ENCODE results near the gene VEPH1. TPM values are rescaled to one million over a fixed set of nuclear protein-coding genes. Genes with fewer than 3 reads are reported as not detected.

Gene VEPH1
- total and polyA plus RNA-seq, 2 donors (not counting 1 experiment from before 2014, with no cell fraction given) = not detected

DNA sequence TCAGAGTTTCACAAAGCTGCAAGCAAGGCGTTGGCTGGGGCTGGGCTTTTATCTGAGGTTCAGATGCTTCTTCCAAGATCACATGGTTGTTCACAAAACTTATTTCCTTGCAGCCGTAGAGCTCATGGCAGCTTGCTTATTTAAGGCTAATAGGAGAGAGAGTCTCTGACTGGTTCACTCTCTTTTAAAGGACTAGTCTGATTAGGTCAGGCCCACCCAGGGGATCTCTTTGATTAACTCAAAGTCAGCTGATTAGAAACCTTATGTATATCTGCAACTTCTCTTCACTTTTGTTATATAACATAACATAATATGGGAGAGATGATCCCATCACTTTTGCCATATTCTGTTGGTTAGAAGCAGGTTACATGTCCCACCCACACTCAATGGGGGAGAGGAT lies 243.4 kb downstream of the VEPH1 start:
- Histone ChIP-seq H3K27me3 (replicated peaks in 1 of 4; ENCODE audit: control extremely low read depth in 1 of 4, control insufficient read depth in 3 of 4, insufficient read depth in 4 of 4, low read length in 3 of 4) (no peaks in the 10 kb centered on the region), H2AFZ (ENCODE audit: insufficient read depth, low read depth, low read length, poor library complexity, severe bottlenecking) (no peak overlapping the region), H4K20me1 (ENCODE audit: control insufficient read depth, insufficient read depth, low read length, poor library complexity, severe bottlenecking) (no peaks in the 10 kb centered on the region), H3K27ac (ENCODE audit: low read length in 2 of 2) (no peak overlapping the region), H3K79me2 (ENCODE audit: control insufficient read depth, insufficient read depth, low read length) (no peaks in the 10 kb centered on the region), H3K36me3 (replicated peaks in 1 of 2; ENCODE audit: control extremely low read depth in 1 of 2, control insufficient read depth in 1 of 2, extremely low read depth in 1 of 2, insufficient read depth in 2 of 2, low read length in 1 of 2) (no peaks in the 10 kb centered on the region), H3K4me3 (ENCODE audit: control extremely low read depth in 1 of 5, extremely low read depth in 1 of 5, insufficient read depth in 1 of 5, low read depth in 2 of 5, low read length in 4 of 5) (no peak overlapping the region), H3K4me1 (ENCODE audit: control insufficient read depth in 2 of 2, insufficient read depth in 2 of 2, low read length in 2 of 2) (no peaks in the 10 kb centered on the region), H3K9me3 (ENCODE audit: control extremely low read depth in 1 of 3, control insufficient read depth in 2 of 3, insufficient read depth in 1 of 3, low read length in 2 of 3) (no peaks in the 10 kb centered on the region), H3K4me2 (replicated peaks; ENCODE audit: low read depth, low read length, poor library complexity, severe bottlenecking) (no peak overlapping the region), H3K9ac (ENCODE audit: low read length) (no peak overlapping the region)
- Mint-ChIP-seq H3K27me3 (no peaks in the 10 kb centered on the region), H3K27ac (no peak overlapping the region), H3K4me1 (no peaks in the 10 kb centered on the region), H3K9me3 (ENCODE audit: insufficient read depth) (no peaks in the 10 kb centered on the region), H3K4me3 (no peak overlapping the region)
- intact Hi-C loops (cut with micrococcal nuclease) = no loop called here
- DNase-seq (no peak), ATAC-seq (ENCODE audit: low read depth) (no peak)
- ChIA-PET POLR2A (no interaction called here), CTCF (no interaction called here)
- TF ChIP-seq EZH2 (IDR thresholded peaks at IDR 0.05; ENCODE audit: borderline replicate concordance, insufficient read depth, low read depth, low read length, poor library complexity, severe bottlenecking) = no peak
- TF ChIP-seq, protein P1, sequence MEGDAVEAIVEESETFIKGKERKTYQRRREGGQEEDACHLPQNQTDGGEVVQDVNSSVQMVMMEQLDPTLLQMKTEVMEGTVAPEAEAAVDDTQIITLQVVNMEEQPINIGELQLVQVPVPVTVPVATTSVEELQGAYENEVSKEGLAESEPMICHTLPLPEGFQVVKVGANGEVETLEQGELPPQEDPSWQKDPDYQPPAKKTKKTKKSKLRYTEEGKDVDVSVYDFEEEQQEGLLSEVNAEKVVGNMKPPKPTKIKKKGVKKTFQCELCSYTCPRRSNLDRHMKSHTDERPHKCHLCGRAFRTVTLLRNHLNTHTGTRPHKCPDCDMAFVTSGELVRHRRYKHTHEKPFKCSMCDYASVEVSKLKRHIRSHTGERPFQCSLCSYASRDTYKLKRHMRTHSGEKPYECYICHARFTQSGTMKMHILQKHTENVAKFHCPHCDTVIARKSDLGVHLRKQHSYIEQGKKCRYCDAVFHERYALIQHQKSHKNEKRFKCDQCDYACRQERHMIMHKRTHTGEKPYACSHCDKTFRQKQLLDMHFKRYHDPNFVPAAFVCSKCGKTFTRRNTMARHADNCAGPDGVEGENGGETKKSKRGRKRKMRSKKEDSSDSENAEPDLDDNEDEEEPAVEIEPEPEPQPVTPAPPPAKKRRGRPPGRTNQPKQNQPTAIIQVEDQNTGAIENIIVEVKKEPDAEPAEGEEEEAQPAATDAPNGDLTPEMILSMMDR (IDR thresholded peaks at IDR 0.05) = no peak
- WGBS (ENCODE audit: insufficient coverage) = 100% methylated on average over 1 of the region's 2 CpGs

DNA sequence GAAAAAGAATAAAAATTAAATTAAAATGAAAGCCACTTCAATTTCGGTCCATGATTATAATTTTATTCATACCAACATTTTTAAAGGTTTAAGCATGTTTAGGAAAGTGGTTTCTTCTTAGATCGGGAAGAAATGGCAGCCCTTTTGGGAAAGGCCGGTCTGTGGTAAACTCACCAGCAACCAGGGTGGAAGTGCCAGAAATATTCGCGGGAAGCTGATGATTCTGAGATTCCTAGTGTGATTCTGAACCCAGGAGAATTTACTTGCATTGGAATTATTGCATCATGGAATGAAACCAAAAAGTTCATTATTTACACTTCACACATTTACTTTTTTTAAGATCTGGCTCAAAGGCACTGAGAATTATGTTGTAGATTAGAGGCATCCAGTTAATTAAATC lies 246.1 kb downstream of the VEPH1 start:
- intact Hi-C loops (cut with micrococcal nuclease) = no loop called here
- Mint-ChIP-seq H3K27me3 (no peaks in the 10 kb centered on the region), H3K27ac (no peak overlapping the region), H3K4me3 (no peak overlapping the region), H3K9me3 (ENCODE audit: insufficient read depth) (no peaks in the 10 kb centered on the region), H3K4me1 (no peaks in the 10 kb centered on the region)
- no peaks in the 10 kb centered on the region for H3K79me2 ChIP-seq (ENCODE audit: control insufficient read depth, insufficient read depth, low read length)
- TF ChIP-seq, protein P1 (IDR thresholded peaks at IDR 0.05) = no peak
- no peak for TF ChIP-seq EZH2 (IDR thresholded peaks at IDR 0.05; ENCODE audit: borderline replicate concordance, insufficient read depth, low read depth, low read length, poor library complexity, severe bottlenecking)
- CTCF ChIA-PET = interaction anchor here (1.2 kb wide), 1 partner anchor 20 kb away, joined by 3 read pairs; no protein-coding TSS in a partner anchor
- H4K20me1 ChIP-seq (ENCODE audit: control insufficient read depth, insufficient read depth, low read length, poor library complexity, severe bottlenecking) = no peaks in the 10 kb centered on the region
- DNase-seq (no peak), ATAC-seq (ENCODE audit: low read depth) (no peak)
- H3K4me2 ChIP-seq (replicated peaks; ENCODE audit: low read depth, low read length, poor library complexity, severe bottlenecking) = no peak overlapping the region
- no peak overlapping the region for H3K9ac ChIP-seq (ENCODE audit: low read length)
- POLR2A ChIA-PET = no interaction called here
- 100% methylated on average over 2 of the region's 5 CpGs for WGBS (ENCODE audit: insufficient coverage)
- no peak overlapping the region for H3K27ac ChIP-seq (ENCODE audit: low read length in 2 of 2)
- no peak overlapping the region for H3K4me3 ChIP-seq (ENCODE audit: control extremely low read depth in 1 of 5, extremely low read depth in 1 of 5, insufficient read depth in 1 of 5, low read depth in 2 of 5, low read length in 4 of 5)
- H3K4me1 ChIP-seq (ENCODE audit: control insufficient read depth in 2 of 2, insufficient read depth in 2 of 2, low read length in 2 of 2) = no peaks in the 10 kb centered on the region
- H2AFZ ChIP-seq (ENCODE audit: insufficient read depth, low read depth, low read length, poor library complexity, severe bottlenecking) = no peak overlapping the region
- H3K36me3 ChIP-seq (replicated peaks in 1 of 2; ENCODE audit: control extremely low read depth in 1 of 2, control insufficient read depth in 1 of 2, extremely low read depth in 1 of 2, insufficient read depth in 2 of 2, low read length in 1 of 2) = no peaks in the 10 kb centered on the region
- H3K9me3 ChIP-seq (ENCODE audit: control extremely low read depth in 1 of 3, control insufficient read depth in 2 of 3, insufficient read depth in 1 of 3, low read length in 2 of 3) = no peaks in the 10 kb centered on the region
- H3K27me3 ChIP-seq (replicated peaks in 1 of 4; ENCODE audit: control extremely low read depth in 1 of 4, control insufficient read depth in 3 of 4, insufficient read depth in 4 of 4, low read length in 3 of 4) = no peaks in the 10 kb centered on the region

Measured in B cell (primary cell).